HG02840 (cell line): ENCODE results near the gene XIST.
"Not testable (repeated sequence)": the region's sequence is repeated elsewhere in the genome, so short reads cannot be mapped to it uniquely, and the experiment has no call there.

ENCODE experiments used
- ATAC-seq: cut with Tn5 transposase; IDR thresholded peaks from one replicate; pipeline ENCODE4 v1.9.1; 2021; ENCODE audit warnings: mild to moderate bottlenecking, moderate library complexity, moderate number of reproducible peaks; ENCODE audit not compliant: unreplicated experiment, low FRiP score

The XIST gene

DNA sequence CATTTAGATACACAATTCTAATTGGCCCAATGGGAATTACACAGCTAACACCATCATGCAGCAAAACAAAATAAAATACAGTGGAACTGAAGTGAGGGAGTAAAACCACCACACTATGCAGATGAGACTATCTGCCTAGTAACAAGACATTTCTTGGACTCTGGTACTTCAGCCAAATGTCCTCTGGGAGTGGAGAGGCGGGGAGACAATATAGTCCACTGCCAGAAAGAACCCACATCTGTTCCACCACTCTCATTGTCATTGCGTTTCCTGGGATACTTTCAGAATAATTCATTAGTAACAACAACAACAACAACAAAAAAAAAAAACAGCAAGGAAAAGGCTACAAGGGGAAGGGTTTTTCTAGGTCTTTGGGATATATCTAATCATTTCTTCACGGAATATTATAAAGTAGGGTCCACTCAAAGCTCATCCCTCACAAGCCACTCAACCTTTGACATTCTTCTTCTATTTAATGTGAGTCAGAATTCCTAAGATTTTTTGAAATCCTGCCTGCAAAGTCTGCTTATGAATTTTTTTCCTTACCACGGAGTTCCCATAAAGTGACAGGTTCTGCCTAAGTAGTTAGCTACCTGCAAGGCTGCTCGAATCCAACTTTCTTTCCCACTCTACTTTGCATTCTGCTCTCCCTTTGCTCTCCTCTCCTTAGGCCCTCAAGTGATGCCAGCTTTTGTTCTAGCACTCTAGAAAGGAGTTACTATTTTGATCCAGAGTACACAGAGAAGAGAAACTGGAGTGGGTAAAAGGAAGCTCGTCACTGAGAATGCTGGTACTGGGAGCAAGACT lies 34.9 kb downstream of the XIST start:
- no peak for ATAC-seq

DNA sequence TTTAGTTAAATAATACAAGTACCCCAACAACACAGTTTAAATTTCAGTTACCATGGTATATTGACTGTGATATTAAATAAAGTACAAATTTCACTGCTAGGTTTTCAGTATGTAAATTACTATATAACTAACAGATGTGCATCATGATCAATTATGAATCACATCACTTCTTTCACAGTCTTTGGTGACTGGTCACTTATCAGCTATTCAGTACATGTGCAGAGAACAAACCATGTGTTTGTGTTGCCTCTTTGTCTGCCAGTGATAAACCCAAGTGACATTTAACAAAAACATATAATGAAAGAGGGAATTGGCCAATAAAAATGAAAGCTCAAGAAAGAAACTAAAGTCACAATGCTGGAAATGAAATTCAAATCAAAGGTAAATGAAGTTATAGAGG lies 40.3 kb downstream of the XIST start:
- ATAC-seq, result no peak

DNA sequence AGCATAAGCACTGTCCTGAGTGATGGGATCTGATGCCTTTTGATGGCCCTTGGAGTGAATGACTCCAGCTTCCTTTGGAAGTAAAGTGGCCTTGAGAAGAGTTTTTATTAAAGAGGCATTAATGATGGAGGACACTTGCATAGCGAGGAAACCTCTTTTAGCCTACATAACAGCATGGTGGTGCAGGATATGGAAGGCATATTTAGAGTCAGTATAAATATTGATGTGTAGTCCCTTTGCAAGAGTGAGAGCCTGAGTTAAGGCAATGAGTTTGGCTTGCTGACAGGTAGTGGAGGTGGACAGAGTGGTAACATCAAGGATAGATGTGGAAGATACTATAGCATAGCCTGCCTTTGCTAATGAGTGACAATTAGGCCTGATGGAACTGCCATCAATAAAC lies 48.4 kb downstream of the XIST start:
- ATAC-seq, result not testable (repeated sequence)

DNA sequence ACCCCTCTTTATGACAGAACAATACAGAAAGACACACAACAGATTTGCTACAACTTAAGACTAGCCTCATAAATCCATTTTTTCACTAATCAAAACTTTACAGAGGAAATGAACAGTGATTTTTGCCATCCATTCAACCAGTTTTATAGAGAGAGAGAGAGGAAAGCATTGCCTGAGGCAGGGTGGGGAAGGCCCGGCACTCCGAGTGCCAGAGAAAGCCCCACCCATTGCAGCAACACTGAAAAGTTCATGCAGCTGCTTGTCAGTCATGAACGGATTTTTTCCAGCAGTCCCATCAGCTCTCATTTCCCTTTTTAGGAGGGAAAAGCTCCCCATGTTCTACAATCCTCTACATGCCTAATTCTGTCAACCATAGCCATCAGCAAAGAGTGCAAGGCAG lies 52.6 kb downstream of the XIST start:
- ATAC-seq, result no peak

DNA sequence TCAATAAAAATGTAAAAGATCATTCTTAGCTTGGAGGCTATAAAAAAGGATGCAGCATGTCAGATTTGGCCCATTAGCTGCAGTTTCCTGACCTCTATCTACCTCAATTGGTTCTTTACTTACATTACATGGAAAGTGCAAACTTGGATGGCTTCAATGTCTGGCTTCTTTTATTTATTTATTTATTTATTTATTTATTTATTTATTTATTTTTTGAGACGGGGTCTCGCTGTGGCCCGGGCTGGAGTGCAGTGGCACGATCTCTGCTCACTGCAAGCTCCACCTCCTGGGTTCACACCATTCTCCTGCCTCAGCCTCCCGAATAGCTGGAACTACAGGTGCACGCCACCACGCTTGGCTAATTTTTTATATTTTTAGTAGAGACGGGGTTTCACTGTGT lies 60.0 kb downstream of the XIST start:
- ATAC-seq, result not testable (repeated sequence)

DNA sequence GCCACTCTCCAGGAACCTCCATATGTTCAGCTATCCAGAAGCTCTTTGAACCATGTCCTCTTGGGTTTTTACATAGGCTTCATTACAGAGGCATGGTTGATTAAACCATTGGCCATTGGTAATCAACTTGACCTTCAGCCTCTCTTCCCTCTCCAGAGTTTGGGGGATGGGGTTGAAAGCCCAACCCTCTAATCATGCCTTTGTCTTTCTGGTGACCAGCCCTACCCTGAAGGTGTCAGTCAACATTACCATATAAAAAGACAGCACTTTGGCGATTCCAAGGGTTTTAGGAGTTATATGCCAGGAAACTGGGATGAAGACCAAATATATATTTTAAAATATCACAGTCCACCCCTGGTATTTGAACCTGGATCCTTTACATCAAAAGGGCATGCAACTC lies 67.0 kb downstream of the XIST start:
- ATAC-seq, result no peak
